Smooth muscle cell (in vitro differentiated cells): ENCODE results near the gene IRF2BP1. TPM values are rescaled to one million over a fixed set of nuclear protein-coding genes. Genes with fewer than 3 reads are reported as not detected.
A peak's percentile ranks its signal among the peaks of the same experiment; 100 is the strongest.

Experiments
- DNase-seq: peaks from one replicate; lab custom pipeline; 2025; ENCODE audit not compliant: unreplicated experiment; lab: John Stamatoyannopoulos, UW
- H2AFZ ChIP-seq: fragments of 200-600 bp; sonication (generic); 2 replicates; pipeline ENCODE4 v1.6.0; 2016; ENCODE audit warnings: antibody characterized with exemption, low read depth, mild to moderate bottlenecking
- H3F3A ChIP-seq: fragments of 200-600 bp; sonication (generic); 2 replicates; pipeline ENCODE4 v1.6.0; 2017; ENCODE audit warnings: antibody characterized with exemption, low read depth
- H3K27ac ChIP-seq: fragments of 200-600 bp; sonication (generic); 2 replicates; pipeline ENCODE4 v1.5.1; 2016; ENCODE audit warnings: low read depth, mild to moderate bottlenecking
- H3K27me3 ChIP-seq: fragments of 200-600 bp; sonication (generic); 2 replicates; pipeline ENCODE4 v1.6.1; 2016; ENCODE audit warnings: low read depth, mild to moderate bottlenecking
- H3K36me3 ChIP-seq: fragments of 200-600 bp; sonication (generic); 2 replicates; pipeline ENCODE4 v1.5.1; 2016; ENCODE audit warnings: low read depth
- H3K4me1 ChIP-seq: fragments of 200-600 bp; sonication (generic); 2 replicates; pipeline ENCODE4 v1.5.1; 2016; ENCODE audit warnings: low read depth
- H3K4me2 ChIP-seq: fragments of 200-600 bp; sonication (generic); 2 replicates; pipeline ENCODE4 v1.6.0; 2016; ENCODE audit warnings: mild to moderate bottlenecking
- H3K4me3 ChIP-seq: fragments of 200-600 bp; sonication (generic); 2 replicates; pipeline ENCODE4 v1.5.1; 2016; ENCODE audit warnings: mild to moderate bottlenecking
- H3K79me2 ChIP-seq: fragments of 200-600 bp; sonication (generic); 2 replicates; pipeline ENCODE4 v1.6.0; 2016; ENCODE audit warnings: low read depth, mild to moderate bottlenecking
- H3K9ac ChIP-seq: fragments of 200-600 bp; sonication (generic); 2 replicates; pipeline ENCODE4 v1.6.0; 2016; ENCODE audit warnings: low read depth
- H3K9me3 ChIP-seq: fragments of 200-600 bp; sonication (generic); replicated peaks from 2 replicates; pipeline ENCODE4 v1.5.1; 2016; ENCODE audit warnings: low read depth
- H4K20me1 ChIP-seq: fragments of 200-600 bp; sonication (generic); 2 replicates; pipeline ENCODE4 v1.6.0; 2016; ENCODE audit warnings: low read depth
- WGBS: methylation state at CpG from one replicate; pipeline ENCODE4 v1.1.7; 2016; ENCODE audit warnings: low lambda C conversion rate; 5-methylcytosine and 5-hydroxymethylcytosine counted together
- polyA plus RNA-seq: library from polyadenylated mRNA; unstranded; fragments of >200 nt; fragmentation: Nextera tagmentation; extraction: Ambion mirVana; gene quantifications from 2 replicates; pipeline ENCODE4 v1.2.1, GENCODE V29; 2016
- total RNA-seq: library from RNA; depleted of rRNA; stranded (reverse); fragments of >200 nt; gene quantifications from 2 replicates; pipeline ENCODE4 v1.2.3, GENCODE V29; 2014
- TF ChIP-seq, protein P1 (sequence below): fragments of 200-600 bp; sonication (generic); IDR thresholded peaks from 2 replicates; pipeline ENCODE4 v1.5.1; 2017; ENCODE audit warnings: borderline replicate concordance, mild to moderate bottlenecking, antibody characterized with exemption; ENCODE audit not compliant: insufficient read depth, poor library complexity, severe bottlenecking

The IRF2BP1 gene
- total and polyA plus RNA-seq, 2 experiments from 2014 or later = 12.9 to 19.0 TPM

DNA sequence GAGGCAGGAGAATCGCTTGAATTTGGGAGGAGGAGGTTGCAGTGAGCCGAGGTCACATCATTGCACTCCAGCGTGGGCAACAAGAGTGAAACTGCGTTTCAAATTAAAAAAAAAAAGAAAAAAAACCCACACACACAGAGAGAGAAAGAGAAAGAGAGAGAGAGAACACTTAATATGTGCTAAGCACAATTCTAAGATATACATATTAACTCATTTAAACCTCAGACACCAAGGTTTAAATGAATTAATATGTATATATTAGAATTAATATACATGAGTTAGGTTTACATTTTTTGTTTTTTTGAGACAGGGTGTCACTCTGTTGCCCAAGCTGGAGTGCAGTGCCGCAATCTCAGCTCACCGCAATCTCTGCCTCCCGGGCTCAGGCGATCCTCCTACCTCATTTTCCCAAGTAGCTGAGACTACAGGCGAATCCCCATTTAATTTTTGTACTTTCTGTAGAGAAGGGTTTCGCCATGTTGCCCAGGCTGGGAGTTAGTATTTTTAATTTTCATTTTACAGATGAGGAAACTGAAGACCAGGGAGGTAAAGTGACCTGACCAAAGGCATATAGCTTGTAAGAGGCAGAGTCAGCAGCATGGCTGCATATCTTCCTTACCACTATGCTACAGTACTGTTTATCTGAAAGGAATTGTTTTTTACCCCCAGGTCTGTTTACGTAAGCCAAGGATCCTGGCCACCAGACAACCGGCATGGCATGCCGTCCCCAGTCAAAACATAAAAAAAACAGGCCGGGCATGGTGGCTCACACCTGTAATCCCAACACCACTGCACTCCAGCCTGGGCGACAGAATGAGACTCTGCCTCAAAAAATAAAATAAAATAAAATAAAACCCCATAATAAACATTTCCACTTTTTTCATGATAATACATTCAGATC is 25.3 kb downstream of the IRF2BP1 start:
- H3K9ac ChIP-seq = no peak overlapping the region
- H3K4me1 ChIP-seq = peaks cover 5% of the 10 kb centered on the region
- TF ChIP-seq, protein P1, sequence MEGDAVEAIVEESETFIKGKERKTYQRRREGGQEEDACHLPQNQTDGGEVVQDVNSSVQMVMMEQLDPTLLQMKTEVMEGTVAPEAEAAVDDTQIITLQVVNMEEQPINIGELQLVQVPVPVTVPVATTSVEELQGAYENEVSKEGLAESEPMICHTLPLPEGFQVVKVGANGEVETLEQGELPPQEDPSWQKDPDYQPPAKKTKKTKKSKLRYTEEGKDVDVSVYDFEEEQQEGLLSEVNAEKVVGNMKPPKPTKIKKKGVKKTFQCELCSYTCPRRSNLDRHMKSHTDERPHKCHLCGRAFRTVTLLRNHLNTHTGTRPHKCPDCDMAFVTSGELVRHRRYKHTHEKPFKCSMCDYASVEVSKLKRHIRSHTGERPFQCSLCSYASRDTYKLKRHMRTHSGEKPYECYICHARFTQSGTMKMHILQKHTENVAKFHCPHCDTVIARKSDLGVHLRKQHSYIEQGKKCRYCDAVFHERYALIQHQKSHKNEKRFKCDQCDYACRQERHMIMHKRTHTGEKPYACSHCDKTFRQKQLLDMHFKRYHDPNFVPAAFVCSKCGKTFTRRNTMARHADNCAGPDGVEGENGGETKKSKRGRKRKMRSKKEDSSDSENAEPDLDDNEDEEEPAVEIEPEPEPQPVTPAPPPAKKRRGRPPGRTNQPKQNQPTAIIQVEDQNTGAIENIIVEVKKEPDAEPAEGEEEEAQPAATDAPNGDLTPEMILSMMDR = no peak
- peaks cover 12% of the 10 kb centered on the region for H3K27me3 ChIP-seq
- DNase-seq = no peak
- no peak overlapping the region for H3K4me3 ChIP-seq
- H3K9me3 ChIP-seq = no peaks in the 10 kb centered on the region
- no peaks in the 10 kb centered on the region for H3F3A ChIP-seq
- 96% methylated on average over 15 of the region's 15 CpGs for WGBS
- no peak overlapping the region for H2AFZ ChIP-seq
- peak overlapping the region; percentile 4 for H3K27ac ChIP-seq
- H3K36me3 ChIP-seq = no peaks in the 10 kb centered on the region
- H4K20me1 ChIP-seq = peaks cover 33% of the 10 kb centered on the region
- no peak overlapping the region for H3K4me2 ChIP-seq
- H3K79me2 ChIP-seq = peaks cover 65% of the 10 kb centered on the region

DNA sequence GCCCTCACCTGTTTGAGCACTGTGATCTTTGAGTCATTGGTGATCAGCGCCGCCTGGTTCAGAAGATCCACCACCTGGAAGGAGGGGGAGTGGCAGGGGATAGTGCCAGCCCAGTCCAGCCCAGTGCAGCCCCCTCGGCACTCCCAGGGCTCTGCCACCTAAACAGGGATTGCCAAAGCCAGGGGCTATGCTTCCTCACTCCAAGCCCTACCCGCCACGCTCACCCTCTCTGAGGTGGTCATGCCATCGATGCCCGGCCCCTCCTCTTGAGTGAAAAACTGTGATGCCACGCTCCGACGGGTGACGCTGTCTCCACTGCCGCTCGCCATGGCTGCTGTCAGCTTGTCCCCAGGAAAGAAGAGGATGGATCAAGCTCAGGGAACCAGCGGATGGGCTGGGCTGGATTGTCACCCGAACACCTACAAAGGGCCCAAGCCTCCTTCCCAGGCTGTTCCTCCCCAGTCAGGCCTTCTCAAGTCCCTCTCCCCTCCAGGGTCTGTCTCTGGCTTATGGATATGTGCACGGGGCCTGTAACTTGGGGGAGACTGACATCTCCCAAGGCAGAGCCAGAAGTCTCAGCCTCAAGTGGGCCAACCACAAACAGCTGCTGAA is 31.7 kb downstream of the IRF2BP1 start:
- Histone ChIP-seq H3K4me3 (no peak overlapping the region), H3K79me2 (peaks cover 41% of the 10 kb centered on the region), H3K36me3 (peaks cover 6% of the 10 kb centered on the region), H3K4me2 (no peak overlapping the region), H3K9me3 (no peaks in the 10 kb centered on the region), H4K20me1 (peaks cover 59% of the 10 kb centered on the region), H3K27ac (no peak overlapping the region), H2AFZ (no peak overlapping the region), H3K27me3 (no peaks in the 10 kb centered on the region), H3F3A (no peaks in the 10 kb centered on the region), H3K4me1 (no peaks in the 10 kb centered on the region), H3K9ac (no peak overlapping the region)
- no peak for DNase-seq
- TF ChIP-seq, protein P1 = no peak
- 98% methylated on average over 16 of the region's 16 CpGs for WGBS

DNA sequence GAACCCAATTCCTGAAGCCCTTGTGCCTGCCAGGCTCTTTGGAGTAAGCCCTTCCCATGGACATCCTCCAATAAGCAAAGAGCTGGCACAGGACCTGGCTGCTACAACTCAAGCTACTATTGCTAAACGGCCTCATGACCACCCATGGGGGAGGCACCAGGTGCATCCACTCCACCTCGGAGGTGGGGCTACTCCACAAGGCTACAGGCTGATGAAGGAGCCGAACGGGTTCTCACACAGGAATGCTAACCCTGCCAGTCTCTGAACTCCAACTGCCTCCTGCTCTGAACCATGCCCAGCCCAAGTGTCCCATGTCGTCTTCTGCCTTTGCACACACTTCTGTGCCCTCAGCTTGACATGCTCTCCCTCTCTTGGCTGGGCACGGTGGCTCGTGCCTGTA is 33.0 kb downstream of the IRF2BP1 start:
- no peak overlapping the region for H3K4me3 ChIP-seq
- H4K20me1 ChIP-seq = peaks cover 51% of the 10 kb centered on the region
- H3K79me2 ChIP-seq = peaks cover 28% of the 10 kb centered on the region
- DNase-seq = no peak
- no peaks in the 10 kb centered on the region for H3K27me3 ChIP-seq
- no peak overlapping the region for H3K27ac ChIP-seq
- H3K4me1 ChIP-seq = no peaks in the 10 kb centered on the region
- H3F3A ChIP-seq = no peaks in the 10 kb centered on the region
- TF ChIP-seq, protein P1 = no peak
- H3K9ac ChIP-seq = no peak overlapping the region
- H3K9me3 ChIP-seq = no peaks in the 10 kb centered on the region
- peaks cover 6% of the 10 kb centered on the region for H3K36me3 ChIP-seq
- no peak overlapping the region for H2AFZ ChIP-seq
- 97% methylated on average over 7 of the region's 7 CpGs for WGBS
- no peak overlapping the region for H3K4me2 ChIP-seq
